OCI-LY1 (cell line): ENCODE data around the gene TTC13.
"Not testable (repeated sequence)": the region's sequence is repeated elsewhere in the genome, so short reads cannot be mapped to it uniquely, and the experiment has no call there.

Source experiments
- H2AFZ ChIP-seq: fragments of 200-600 bp; sonication (generic), shearing (Covaris generic); 2 replicates; pipeline ENCODE4 v1.6.0; 2014; ENCODE audit warnings: antibody characterized with exemption, mild to moderate bottlenecking, low read length
- H3F3A ChIP-seq: fragments of 200-600 bp; sonication (generic), shearing (Covaris generic); 2 replicates; pipeline ENCODE4 v1.6.0; 2014; ENCODE audit warnings: mild to moderate bottlenecking, antibody characterized with exemption, low read length, moderate library complexity; ENCODE audit not compliant: insufficient read depth
- H3K27ac ChIP-seq: fragments of 200-600 bp; sonication (generic); 2 replicates; pipeline ENCODE4 v1.5.1; 2014; ENCODE audit warnings: low read length, mixed run types, mild to moderate bottlenecking, low read depth; ENCODE audit not compliant: poor library complexity, severe bottlenecking
- H3K27me3 ChIP-seq: fragments of 200-600 bp; sonication (generic); 2 replicates; pipeline ENCODE4 v1.6.0; 2014; ENCODE audit warnings: antibody characterized with exemption, mild to moderate bottlenecking, low read length, moderate library complexity; ENCODE audit not compliant: insufficient read depth
- H3K36me3 ChIP-seq: fragments of 200-600 bp; sonication (generic); 2 replicates; pipeline ENCODE4 v1.6.1; 2014; ENCODE audit warnings: mild to moderate bottlenecking, antibody characterized with exemption, low read length, moderate library complexity, mixed read lengths; ENCODE audit not compliant: insufficient read depth
- H3K4me1 ChIP-seq: fragments of 200-600 bp; sonication (generic); 2 replicates; pipeline ENCODE4 v1.5.1; 2014; ENCODE audit warnings: mild to moderate bottlenecking, low read length, moderate library complexity; ENCODE audit not compliant: insufficient read depth, severe bottlenecking
- H3K4me2 ChIP-seq: fragments of 200-600 bp; sonication (generic), shearing (Covaris generic); 2 replicates; pipeline ENCODE4 v1.6.1; 2014; ENCODE audit warnings: low read length
- H3K4me3 ChIP-seq: fragments of 200-600 bp; sonication (generic); 2 replicates; pipeline ENCODE4 v1.5.1; 2014; ENCODE audit warnings: low read length, low read depth, mild to moderate bottlenecking, mixed read lengths; ENCODE audit not compliant: poor library complexity, severe bottlenecking
- H3K79me2 ChIP-seq: fragments of 200-600 bp; shearing (Covaris generic); 2 replicates; pipeline ENCODE4 v1.6.1; 2016; ENCODE audit warnings: mixed run types, low read length, mixed read lengths; ENCODE audit not compliant: insufficient read depth
- H3K9ac ChIP-seq: fragments of 200-600 bp; sonication (generic), shearing (Covaris generic); 2 replicates; pipeline ENCODE4 v1.6.1; 2014; ENCODE audit warnings: mild to moderate bottlenecking, low read length, mixed read lengths
- H3K9me2 ChIP-seq: fragments of 200-600 bp; sonication (generic), shearing (Covaris generic); 2 replicates; pipeline ENCODE4 v1.6.1; 2014; ENCODE audit warnings: low read depth, mild to moderate bottlenecking, low read length, mixed read lengths
- H3K9me3 ChIP-seq: fragments of 200-600 bp; shearing (Covaris generic); 2 replicates; pipeline ENCODE4 v1.6.1; 2014; ENCODE audit warnings: low read length, mixed read lengths
- H4K20me1 ChIP-seq: fragments of 200-600 bp; sonication (generic), shearing (Covaris generic); 2 replicates; pipeline ENCODE4 v1.6.0; 2016; ENCODE audit warnings: mild to moderate bottlenecking, low read length; ENCODE audit not compliant: insufficient read depth
- CTCF ChIP-seq: fragments of 200-600 bp; sonication (generic), shearing (Covaris generic); IDR thresholded peaks from 2 replicates; pipeline ENCODE4 v1.5.1; 2017; ENCODE audit warnings: mild to moderate bottlenecking, antibody characterized with exemption, low read length, moderate library complexity, mixed read lengths
- EZH2 ChIP-seq: fragments of 200-600 bp; sonication (generic), shearing (Covaris generic); IDR thresholded peaks from 2 replicates; pipeline ENCODE4 v1.8.0; 2017; ENCODE audit warnings: borderline replicate concordance, mixed run types, mild to moderate bottlenecking, antibody characterized with exemption, low read length, moderate library complexity, mixed read lengths

The TTC13 gene

GRCh38 chr1:231011360-231011759, 32.7 kb upstream of the TTC13 start:
- no peaks in the 10 kb centered on the region for H3K9me2 ChIP-seq
- 0 out of 2 replicates have a peak, but pooled peaks cover 2% of the 10 kb centered on the region for H3K9me3 ChIP-seq
- H3K36me3 ChIP-seq = no peaks in the 10 kb centered on the region
- H3K4me3 ChIP-seq = no peak overlapping the region
- no peak overlapping the region for H3K4me2 ChIP-seq
- no peak for TF ChIP-seq CTCF
- no peak for TF ChIP-seq EZH2
- no peaks in the 10 kb centered on the region for H3K79me2 ChIP-seq
- no peak overlapping the region for H2AFZ ChIP-seq
- no peaks in the 10 kb centered on the region for H3K4me1 ChIP-seq
- no peaks in the 10 kb centered on the region for H3F3A ChIP-seq
- H3K27me3 ChIP-seq = no peaks in the 10 kb centered on the region
- H3K27ac ChIP-seq = no peak overlapping the region
- H3K9ac ChIP-seq = no peak overlapping the region
- no peaks in the 10 kb centered on the region for H4K20me1 ChIP-seq

- not testable (repeated sequence) for H3F3A ChIP-seq, H3K27me3 ChIP-seq, H3K79me2 ChIP-seq, H3K4me1 ChIP-seq, H4K20me1 ChIP-seq, H3K4me2 ChIP-seq, H2AFZ ChIP-seq, H3K36me3 ChIP-seq, H3K9me3 ChIP-seq, H3K9ac ChIP-seq, H3K4me3 ChIP-seq, H3K9me2 ChIP-seq, H3K27ac ChIP-seq
These were observed 28.9 kb upstream of the TTC13 start for GRCh38 chr1:231007535-231007934.

GRCh38 chr1:231001892-231002291, 23.2 kb upstream of the TTC13 start:
- H3K9ac ChIP-seq = no peak overlapping the region
- H3K4me3 ChIP-seq = no peak overlapping the region
- TF ChIP-seq CTCF = no peak
- TF ChIP-seq EZH2 = no peak
- H4K20me1 ChIP-seq = no peaks in the 10 kb centered on the region
- no peak overlapping the region for H3K4me2 ChIP-seq
- H3K36me3 ChIP-seq = peaks cover 44% of the 10 kb centered on the region
- H3F3A ChIP-seq = no peaks in the 10 kb centered on the region
- H3K27me3 ChIP-seq = no peaks in the 10 kb centered on the region
- no peaks in the 10 kb centered on the region for H3K9me3 ChIP-seq
- H3K27ac ChIP-seq = no peak overlapping the region
- no peaks in the 10 kb centered on the region for H3K79me2 ChIP-seq
- no peak overlapping the region for H2AFZ ChIP-seq
- no peaks in the 10 kb centered on the region for H3K9me2 ChIP-seq
- no peaks in the 10 kb centered on the region for H3K4me1 ChIP-seq

- Histone ChIP-seq H3K4me3 (no peak overlapping the region), H3K9me2 (no peaks in the 10 kb centered on the region), H3K4me1 (no peaks in the 10 kb centered on the region), H3K9ac (no peak overlapping the region), H3K27ac (no peak overlapping the region), H4K20me1 (no peaks in the 10 kb centered on the region), H3K9me3 (no peaks in the 10 kb centered on the region), H3F3A (no peaks in the 10 kb centered on the region), H2AFZ (no peak overlapping the region), H3K79me2 (no peaks in the 10 kb centered on the region), H3K36me3 (peaks cover 52% of the 10 kb centered on the region), H3K27me3 (no peaks in the 10 kb centered on the region), H3K4me2 (no peak overlapping the region)
- no peak for TF ChIP-seq EZH2
- no peak for TF ChIP-seq CTCF
These were observed 22.0 kb upstream of the TTC13 start for GRCh38 chr1:231000639-231001038.
